GM06990 (cell line): ENCODE measurements around the gene SERPINB13.

Experiments
- DNase-seq: peaks from one replicate; pipeline ENCODE4 v3.0.0-alpha.2; 2011; ENCODE audit not compliant: insufficient read length; ENCODE audit errors: extremely low read depth
- H3K27me3 ChIP-seq: replicated peaks from 2 replicates; pipeline ENCODE4 v1.6.0; 2011; ENCODE audit warnings: low read length; ENCODE audit not compliant: control insufficient read depth, insufficient read depth
- H3K36me3 ChIP-seq: 2 replicates; pipeline ENCODE4 v1.5.1; 2011; ENCODE audit warnings: low read length; ENCODE audit not compliant: control insufficient read depth, insufficient read depth
- H3K4me3 ChIP-seq: replicated peaks from 2 replicates; pipeline ENCODE4 v1.5.1; 2011; ENCODE audit warnings: low read depth, mild to moderate bottlenecking, control low read depth, low read length
- TF ChIP-seq, protein P1 (sequence below): IDR thresholded peaks from 2 replicates; pipeline ENCODE4 v1.5.1; 2011; ENCODE audit warnings: low read length, control low read depth, mild to moderate bottlenecking, inconsistent platforms; ENCODE audit not compliant: insufficient read depth, poor library complexity, severe bottlenecking

Gene SERPINB13

DNA sequence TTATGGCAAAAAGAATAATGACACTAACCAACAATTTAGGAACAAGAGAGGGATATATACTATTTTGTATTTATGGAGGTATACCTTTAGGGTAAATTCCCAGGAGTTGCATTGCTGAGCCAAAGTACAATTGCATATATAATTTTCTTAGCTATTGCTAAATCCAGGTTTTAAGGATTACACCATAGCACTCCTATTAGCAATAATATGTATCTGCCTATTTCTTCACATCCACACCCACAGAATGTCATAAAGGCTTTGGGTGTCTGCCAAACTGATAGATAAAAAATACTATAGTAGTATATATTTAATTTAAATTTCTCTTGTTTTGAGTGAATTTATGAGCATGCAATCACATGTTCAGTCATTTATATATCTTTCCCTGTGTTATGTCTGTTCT is 11.5 kb upstream of the SERPINB13 start:
- Histone ChIP-seq H3K4me3 (no peak overlapping the region), H3K27me3 (no peaks in the 10 kb centered on the region), H3K36me3 (no peaks in the 10 kb centered on the region)
- TF ChIP-seq, protein P1, sequence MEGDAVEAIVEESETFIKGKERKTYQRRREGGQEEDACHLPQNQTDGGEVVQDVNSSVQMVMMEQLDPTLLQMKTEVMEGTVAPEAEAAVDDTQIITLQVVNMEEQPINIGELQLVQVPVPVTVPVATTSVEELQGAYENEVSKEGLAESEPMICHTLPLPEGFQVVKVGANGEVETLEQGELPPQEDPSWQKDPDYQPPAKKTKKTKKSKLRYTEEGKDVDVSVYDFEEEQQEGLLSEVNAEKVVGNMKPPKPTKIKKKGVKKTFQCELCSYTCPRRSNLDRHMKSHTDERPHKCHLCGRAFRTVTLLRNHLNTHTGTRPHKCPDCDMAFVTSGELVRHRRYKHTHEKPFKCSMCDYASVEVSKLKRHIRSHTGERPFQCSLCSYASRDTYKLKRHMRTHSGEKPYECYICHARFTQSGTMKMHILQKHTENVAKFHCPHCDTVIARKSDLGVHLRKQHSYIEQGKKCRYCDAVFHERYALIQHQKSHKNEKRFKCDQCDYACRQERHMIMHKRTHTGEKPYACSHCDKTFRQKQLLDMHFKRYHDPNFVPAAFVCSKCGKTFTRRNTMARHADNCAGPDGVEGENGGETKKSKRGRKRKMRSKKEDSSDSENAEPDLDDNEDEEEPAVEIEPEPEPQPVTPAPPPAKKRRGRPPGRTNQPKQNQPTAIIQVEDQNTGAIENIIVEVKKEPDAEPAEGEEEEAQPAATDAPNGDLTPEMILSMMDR, result no peak
- no peak for DNase-seq

- TF ChIP-seq, protein P1, result peak; percentile 75
- no peaks in the 10 kb centered on the region for H3K27me3 ChIP-seq
- no peak for DNase-seq
These were observed 8.7 kb upstream of the SERPINB13 start for GRCh38 chr18:63578357-63578958.

DNA sequence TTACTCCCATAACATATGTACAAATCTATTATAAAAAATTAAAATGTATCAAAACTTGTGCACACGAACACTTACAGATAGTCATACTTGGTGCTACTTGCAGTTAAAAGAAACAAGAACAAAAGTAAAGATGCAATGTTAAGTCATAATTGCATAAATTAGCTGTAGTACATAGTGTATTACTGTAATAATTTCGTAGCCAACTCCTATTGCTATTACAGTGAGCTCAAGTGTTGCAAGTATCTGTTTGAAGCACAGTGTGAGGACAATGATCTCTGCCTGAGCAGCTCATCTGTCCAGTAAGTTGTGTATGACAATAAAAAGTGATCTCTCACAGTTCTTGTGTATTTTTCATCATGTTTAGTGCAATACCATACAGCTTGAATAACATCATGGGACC is 7.5 kb upstream of the SERPINB13 start:
- Histone ChIP-seq H3K36me3 (no peaks in the 10 kb centered on the region), H3K4me3 (no peak overlapping the region), H3K27me3 (no peaks in the 10 kb centered on the region)
- TF ChIP-seq, protein P1, result no peak
- no peak for DNase-seq

More at GRCh38 chr18:63578357-63578958, 8.7 kb upstream of the SERPINB13 start:
- Histone ChIP-seq H3K4me3 (no peak overlapping the region), H3K36me3 (no peaks in the 10 kb centered on the region)

DNA sequence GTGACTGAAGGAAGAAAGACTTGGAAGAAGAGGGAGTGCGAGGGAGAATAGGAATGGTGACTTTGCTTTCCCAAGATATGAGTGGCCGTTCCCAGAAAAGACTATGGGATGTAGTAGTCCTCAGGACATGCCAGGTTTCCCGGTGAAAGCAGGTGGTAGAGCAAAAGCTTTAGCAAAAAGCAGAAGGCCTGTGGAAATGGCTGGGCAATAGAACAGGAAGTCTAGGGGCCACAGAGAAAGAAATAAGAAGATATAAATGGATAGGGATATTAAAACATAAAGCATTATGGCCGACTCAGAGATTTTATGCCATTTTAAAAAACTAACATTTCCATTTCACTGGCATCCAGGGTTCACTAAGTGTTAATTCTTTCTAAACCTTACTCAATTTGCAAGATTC is 1.2 kb upstream of the SERPINB13 start:
- no peak overlapping the region for H3K4me3 ChIP-seq
- DNase-seq, result no peak
- H3K36me3 ChIP-seq, result no peaks in the 10 kb centered on the region
- TF ChIP-seq, protein P1, result no peak
- no peaks in the 10 kb centered on the region; the same call in 1 of the 2 replicates for H3K27me3 ChIP-seq

- TF ChIP-seq, protein P1, result no peak
- H3K4me3 ChIP-seq, result no peak overlapping the region
- H3K36me3 ChIP-seq, result no peaks in the 10 kb centered on the region
- H3K27me3 ChIP-seq, result no peaks in the 10 kb centered on the region; the same call in 1 of the 2 replicates
- no peak for DNase-seq
These were observed 712 bp upstream of the SERPINB13 start for GRCh38 chr18:63586431-63586830.

DNA sequence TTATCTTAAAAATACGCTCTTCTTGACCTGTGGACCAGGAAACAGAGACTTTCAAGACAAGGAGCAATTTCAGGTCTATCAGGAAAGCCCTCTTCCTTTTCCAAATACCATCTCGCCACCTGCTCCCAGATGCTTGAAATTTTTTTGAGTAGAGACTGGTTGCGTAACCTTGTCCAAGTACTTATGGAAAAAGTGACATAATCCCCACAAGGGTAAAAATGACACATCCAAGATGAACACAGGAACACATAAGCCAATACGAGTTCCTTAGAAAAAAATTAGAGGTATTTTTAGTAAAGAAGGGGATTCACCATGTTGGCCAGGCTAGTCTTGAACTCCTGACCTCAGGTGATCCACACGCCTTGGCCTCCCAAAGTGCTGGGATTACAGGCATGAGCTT is 1.8 kb downstream of the SERPINB13 start:
- Histone ChIP-seq H3K27me3 (no peaks in the 10 kb centered on the region; the same call in 1 of the 2 replicates), H3K36me3 (no peaks in the 10 kb centered on the region), H3K4me3 (no peak overlapping the region)
- TF ChIP-seq, protein P1, result no peak
- no peak for DNase-seq
